Cardiac muscle cell (in vitro differentiated cells and primary cell): ENCODE measurements around the gene GBX1. TPM values are rescaled to one million over a fixed set of nuclear protein-coding genes. Genes with fewer than 3 reads are reported as not detected.
A peak's percentile ranks its signal among the peaks of the same experiment; 100 is the strongest.

Source experiments
- DNase-seq, 2 donors: peaks; one replicate each; pipeline versions ENCODE4 v3.0.0 to v3.0.0-alpha.2; 2010 to 2017; ENCODE audit warnings: low read depth in 1 of 2, low spot score in 1 of 2
- H3K27ac ChIP-seq: fragments of 200-600 bp; sonication (generic); 2 replicates; pipeline ENCODE4 v1.5.1; 2016
- H3K27me3 ChIP-seq: fragments of 200-600 bp; sonication (generic); 2 replicates; pipeline ENCODE4 v1.6.0; 2016; ENCODE audit warnings: control low read depth
- H3K36me3 ChIP-seq: fragments of 200-600 bp; sonication (generic); 2 replicates; pipeline ENCODE4 v1.5.1; 2016; ENCODE audit warnings: control low read depth
- H3K4me1 ChIP-seq: fragments of 200-600 bp; sonication (generic); 2 replicates; pipeline ENCODE4 v1.8.1; 2017; ENCODE audit warnings: low read depth, mild to moderate bottlenecking, mixed run types
- H3K4me3 ChIP-seq: fragments of 200-600 bp; sonication (generic); 2 replicates; pipeline ENCODE4 v1.5.1; 2016; ENCODE audit warnings: mild to moderate bottlenecking
- H3K9me3 ChIP-seq: fragments of 200-600 bp; sonication (generic); 2 replicates; pipeline ENCODE4 v1.5.1; 2017; ENCODE audit warnings: low read depth, mild to moderate bottlenecking, control low read depth
- polyA plus RNA-seq: library from polyadenylated mRNA; unstranded; fragments of >200 nt; fragmentation: Nextera tagmentation; extraction: Ambion mirVana; gene quantifications from 2 replicates; pipeline ENCODE4 v1.2.1, GENCODE V29; 2016
- total RNA-seq: library from RNA; depleted of rRNA; stranded (reverse); fragments of >200 nt; gene quantifications from 2 replicates; pipeline ENCODE4 v1.2.3, GENCODE V29; 2016
- TF ChIP-seq, protein P1 (sequence below): IDR thresholded peaks from 2 replicates; pipeline ENCODE4 v1.5.1; 2012; ENCODE audit warnings: low read depth, mild to moderate bottlenecking, low read length

The GBX1 gene
- total and polyA plus RNA-seq, 2 experiments from 2014 or later, result 0.36 to 1.3 TPM

DNA sequence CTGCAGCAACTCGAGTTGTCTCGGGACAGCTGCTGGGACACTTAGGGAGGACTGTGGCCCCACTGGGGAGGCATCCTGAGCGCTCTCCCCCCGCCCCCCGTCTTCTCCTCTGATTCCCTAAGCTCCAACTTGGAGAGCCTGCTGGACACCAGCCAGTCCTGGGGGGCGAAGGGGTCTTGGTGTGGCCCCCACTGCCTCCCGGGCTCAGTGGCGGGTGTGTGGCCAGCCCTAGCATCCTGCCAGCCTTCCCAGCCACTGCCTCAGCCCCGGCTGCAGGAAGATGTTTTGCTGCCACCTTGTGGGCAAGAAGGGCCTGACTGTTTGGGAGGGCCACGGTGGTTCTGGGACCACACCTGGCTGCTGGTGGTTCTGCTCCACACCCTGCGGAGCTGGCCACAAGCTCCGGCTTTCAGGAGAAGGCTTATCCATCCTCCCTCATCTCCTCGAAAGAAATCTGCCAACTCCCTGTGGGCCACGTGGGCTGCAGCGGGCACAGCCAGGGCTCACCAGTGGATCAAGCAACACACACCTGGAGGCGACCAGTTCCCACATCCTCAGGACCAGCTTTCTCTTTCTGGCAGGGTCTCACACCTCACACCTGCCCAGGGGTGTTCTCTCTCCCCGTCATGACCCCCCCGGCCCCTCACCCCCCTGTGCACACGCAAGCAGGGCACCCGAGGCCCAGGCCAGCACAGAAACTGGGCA is 56.4 kb downstream of the GBX1 start:
- Histone ChIP-seq H3K36me3 (no peaks in the 10 kb centered on the region), H3K27ac (peak overlapping the region; percentile 78), H3K4me1 (peaks cover 49% of the 10 kb centered on the region), H3K4me3 (no peak overlapping the region), H3K9me3 (no peaks in the 10 kb centered on the region), H3K27me3 (no peaks in the 10 kb centered on the region)
- DNase-seq, result peak; percentile 79
- TF ChIP-seq, protein P1, sequence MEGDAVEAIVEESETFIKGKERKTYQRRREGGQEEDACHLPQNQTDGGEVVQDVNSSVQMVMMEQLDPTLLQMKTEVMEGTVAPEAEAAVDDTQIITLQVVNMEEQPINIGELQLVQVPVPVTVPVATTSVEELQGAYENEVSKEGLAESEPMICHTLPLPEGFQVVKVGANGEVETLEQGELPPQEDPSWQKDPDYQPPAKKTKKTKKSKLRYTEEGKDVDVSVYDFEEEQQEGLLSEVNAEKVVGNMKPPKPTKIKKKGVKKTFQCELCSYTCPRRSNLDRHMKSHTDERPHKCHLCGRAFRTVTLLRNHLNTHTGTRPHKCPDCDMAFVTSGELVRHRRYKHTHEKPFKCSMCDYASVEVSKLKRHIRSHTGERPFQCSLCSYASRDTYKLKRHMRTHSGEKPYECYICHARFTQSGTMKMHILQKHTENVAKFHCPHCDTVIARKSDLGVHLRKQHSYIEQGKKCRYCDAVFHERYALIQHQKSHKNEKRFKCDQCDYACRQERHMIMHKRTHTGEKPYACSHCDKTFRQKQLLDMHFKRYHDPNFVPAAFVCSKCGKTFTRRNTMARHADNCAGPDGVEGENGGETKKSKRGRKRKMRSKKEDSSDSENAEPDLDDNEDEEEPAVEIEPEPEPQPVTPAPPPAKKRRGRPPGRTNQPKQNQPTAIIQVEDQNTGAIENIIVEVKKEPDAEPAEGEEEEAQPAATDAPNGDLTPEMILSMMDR, result peak; percentile 87

DNA sequence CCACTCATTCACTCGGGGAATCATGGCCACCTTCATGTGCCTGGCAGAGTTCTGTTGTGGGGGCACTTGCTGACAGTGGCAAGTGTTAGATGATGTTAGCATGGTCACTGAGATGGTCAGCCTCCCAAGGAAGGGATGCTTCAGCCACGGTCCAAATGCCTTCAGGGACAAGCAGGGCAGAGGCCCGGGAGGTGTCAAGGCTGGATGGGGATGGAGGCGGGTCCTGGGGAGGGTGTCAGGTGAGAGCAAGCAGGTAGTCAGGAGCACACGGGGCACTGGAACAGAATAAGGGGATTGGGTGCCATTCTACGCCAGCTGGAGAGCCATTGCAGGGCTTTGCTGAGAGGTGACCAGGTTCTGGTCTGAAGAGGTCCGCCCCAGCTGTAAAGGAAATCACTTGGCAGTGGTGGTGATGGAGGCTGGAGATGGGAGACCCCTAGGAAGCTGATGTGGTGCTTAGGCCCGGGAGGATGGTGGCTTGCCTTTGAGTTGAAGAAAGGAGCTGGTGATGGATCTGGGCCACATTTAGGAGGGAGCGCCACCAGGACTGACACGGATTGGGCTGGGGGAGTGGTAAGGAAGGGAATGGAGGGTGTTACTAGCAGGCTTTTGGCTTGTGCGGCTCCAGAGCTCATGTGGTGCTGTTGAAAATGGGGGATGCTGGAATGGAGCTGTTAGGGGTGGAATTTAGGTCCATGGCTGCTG is 57.1 kb downstream of the GBX1 start:
- no peak overlapping the region for H3K27ac ChIP-seq
- no peaks in the 10 kb centered on the region for H3K27me3 ChIP-seq
- H3K9me3 ChIP-seq, result no peaks in the 10 kb centered on the region
- H3K4me1 ChIP-seq, result peaks cover 43% of the 10 kb centered on the region
- DNase-seq, result no peak
- no peak overlapping the region for H3K4me3 ChIP-seq
- TF ChIP-seq, protein P1, result no peak
- no peaks in the 10 kb centered on the region for H3K36me3 ChIP-seq

DNA sequence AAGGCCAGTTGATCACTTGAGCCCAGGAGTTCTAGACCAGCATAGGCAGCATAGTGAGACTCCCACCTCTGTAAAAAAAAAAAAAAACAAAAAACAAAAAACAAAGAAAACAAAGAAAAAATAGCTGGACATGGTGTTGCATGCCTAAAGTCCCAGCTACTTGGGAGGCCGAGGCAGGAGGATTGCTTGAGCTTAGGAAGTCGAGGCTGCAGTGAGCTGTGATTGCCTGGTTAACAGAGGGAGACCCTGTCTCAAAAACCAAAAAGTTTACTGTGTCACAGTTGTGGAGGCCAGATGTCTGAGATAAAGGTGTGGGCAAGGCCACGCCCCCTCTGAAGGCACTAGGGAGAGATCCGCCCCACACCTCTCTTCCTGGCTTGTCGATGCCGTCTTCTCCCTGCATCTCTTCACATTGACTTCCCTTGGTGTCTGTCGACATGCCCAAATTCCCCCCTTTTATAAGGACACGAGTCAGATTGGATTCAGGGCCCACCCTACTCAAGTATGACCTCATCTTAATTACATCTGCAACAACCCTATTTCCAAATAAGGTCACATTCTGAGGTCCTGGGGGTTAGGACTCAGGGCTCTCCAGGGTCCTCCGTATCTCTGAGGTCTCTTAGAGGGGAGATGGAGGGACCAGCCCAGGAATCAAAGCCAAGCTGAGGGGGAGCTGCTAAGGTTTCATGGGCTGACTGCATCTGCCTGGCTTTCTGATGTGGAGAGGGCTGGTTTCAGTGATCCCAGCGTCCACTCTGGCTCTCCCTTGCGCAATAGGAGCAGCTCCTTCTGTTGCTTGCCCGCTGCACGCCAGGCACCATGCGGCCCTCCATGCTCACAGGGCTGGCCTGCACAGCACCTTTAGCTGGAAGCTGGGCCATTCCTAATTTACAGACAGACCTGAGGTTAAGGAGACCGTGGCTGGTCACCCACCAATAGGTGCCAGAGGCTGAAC is 58.1 kb downstream of the GBX1 start:
- TF ChIP-seq, protein P1, result no peak
- DNase-seq, result peak in 1 of 2 donors; percentile 58
- Histone ChIP-seq H3K4me3 (no peak overlapping the region), H3K27ac (no peak overlapping the region), H3K4me1 (peaks cover 42% of the 10 kb centered on the region), H3K36me3 (no peaks in the 10 kb centered on the region), H3K9me3 (no peaks in the 10 kb centered on the region), H3K27me3 (no peaks in the 10 kb centered on the region)

DNA sequence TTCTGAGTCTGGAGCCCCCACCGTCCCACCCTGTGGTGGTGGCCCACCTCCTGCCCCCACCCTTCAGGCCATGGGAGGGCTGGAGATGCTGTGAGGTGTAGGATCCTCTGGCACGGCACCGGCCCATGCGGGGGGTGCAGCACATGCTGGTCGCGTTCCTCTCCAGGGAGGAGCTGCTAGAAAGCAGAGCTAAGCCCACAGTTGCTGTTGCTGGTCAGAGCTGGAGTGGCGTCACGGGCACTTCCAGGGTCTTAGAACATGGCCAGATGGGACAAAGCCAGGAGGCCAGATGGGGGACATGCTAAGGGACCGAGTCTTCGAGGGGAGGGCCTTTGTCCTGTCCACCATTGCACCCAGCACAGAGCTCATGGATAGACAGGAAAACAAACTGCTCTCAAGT is 59.6 kb downstream of the GBX1 start:
- no peak for DNase-seq

More for the DNA sequence above, 59.6 kb downstream of the GBX1 start:
- TF ChIP-seq, protein P1, result no peak
- Histone ChIP-seq H3K4me1 (peaks cover 30% of the 10 kb centered on the region), H3K4me3 (no peak overlapping the region), H3K27ac (peak overlapping the region; percentile 25), H3K27me3 (no peaks in the 10 kb centered on the region), H3K36me3 (no peaks in the 10 kb centered on the region), H3K9me3 (no peaks in the 10 kb centered on the region)
